Loucy (cell line): ENCODE data around the gene SH3BP5.

ENCODE experiments used
- H2AFZ ChIP-seq: fragments of 200-600 bp; sonication (generic); 2 replicates; pipeline ENCODE4 v1.6.0; 2016; ENCODE audit warnings: antibody characterized with exemption, mild to moderate bottlenecking, low read length, moderate library complexity
- H3F3A ChIP-seq: fragments of 200-600 bp; 2 replicates; pipeline ENCODE4 v1.6.0; 2016; ENCODE audit warnings: antibody characterized with exemption, low read depth, mild to moderate bottlenecking
- H3K27me3 ChIP-seq: fragments of 200-600 bp; sonication (generic); 2 replicates; pipeline ENCODE4 v1.6.1; 2014; ENCODE audit warnings: low read length, mild to moderate bottlenecking; ENCODE audit not compliant: insufficient read depth, poor library complexity, severe bottlenecking
- H3K36me3 ChIP-seq: fragments of 200-600 bp; sonication (generic); 2 replicates; pipeline ENCODE4 v1.6.1; 2016; ENCODE audit warnings: low read length; ENCODE audit not compliant: insufficient read depth
- H3K4me1 ChIP-seq: fragments of 200-600 bp; sonication (generic); 2 replicates; pipeline ENCODE4 v1.5.1; 2014; ENCODE audit warnings: low read length, mild to moderate bottlenecking; ENCODE audit not compliant: insufficient read depth, poor library complexity, severe bottlenecking
- H3K4me2 ChIP-seq: fragments of 200-600 bp; sonication (generic); 2 replicates; pipeline ENCODE4 v1.6.0; 2014; ENCODE audit warnings: antibody characterized with exemption, low read length, low read depth, mild to moderate bottlenecking; ENCODE audit not compliant: poor library complexity, severe bottlenecking
- H3K4me3 ChIP-seq: fragments of 200-600 bp; sonication (generic); 2 replicates; pipeline ENCODE4 v1.5.1; 2014; ENCODE audit warnings: low read length, mild to moderate bottlenecking, mixed read lengths; ENCODE audit not compliant: poor library complexity, severe bottlenecking
- H3K79me2 ChIP-seq: fragments of 200-600 bp; sonication (generic); 2 replicates; pipeline ENCODE4 v1.6.1; 2014; ENCODE audit warnings: low read length; ENCODE audit not compliant: insufficient read depth
- H3K9ac ChIP-seq: fragments of 200-600 bp; sonication (generic); 2 replicates; pipeline ENCODE4 v1.6.0; 2014; ENCODE audit warnings: mild to moderate bottlenecking, low read depth, low read length, moderate library complexity; ENCODE audit not compliant: poor library complexity, severe bottlenecking
- H3K9me2 ChIP-seq: fragments of 200-600 bp; sonication (generic); replicated peaks from 2 replicates; pipeline ENCODE4 v1.6.1; 2016; ENCODE audit warnings: low read depth, low read length, mixed read lengths
- H3K9me3 ChIP-seq: fragments of 200-600 bp; sonication (generic); 2 replicates; pipeline ENCODE4 v1.6.1; 2014; ENCODE audit warnings: mild to moderate bottlenecking, antibody characterized with exemption, low read length, low read depth; ENCODE audit not compliant: insufficient read depth
- H4K20me1 ChIP-seq: fragments of 200-600 bp; sonication (generic); 2 replicates; pipeline ENCODE4 v1.6.0; 2014; ENCODE audit warnings: antibody characterized with exemption, low read length, mild to moderate bottlenecking; ENCODE audit not compliant: insufficient read depth, poor library complexity, severe bottlenecking
- CTCF ChIP-seq: fragments of 200-600 bp; sonication (generic); conservative IDR thresholded peaks from 2 replicates; pipeline ENCODE4 v1.5.1; 2014; ENCODE audit warnings: mild to moderate bottlenecking, antibody characterized with exemption, low read length
- EZH2phosphoT487 ChIP-seq: fragments of 200-600 bp; IDR thresholded peaks from 2 replicates; pipeline ENCODE4 v1.6.1; 2018; ENCODE audit warnings: antibody characterized with exemption, mild to moderate bottlenecking, moderate library complexity, borderline replicate concordance

SH3BP5 gene

GRCh38 chr3:15286022-15286421, 46.4 kb downstream of the SH3BP5 start:
- H3K36me3 ChIP-seq: no peaks in the 10 kb centered on the region
- TF ChIP-seq EZH2phosphoT487 (no peak), CTCF (no peak)
- H3K9me2 ChIP-seq: no peaks in the 10 kb centered on the region
- H3K9me3 ChIP-seq: no peaks in the 10 kb centered on the region
- no peak overlapping the region for H3K4me2 ChIP-seq
- H4K20me1 ChIP-seq: peaks cover 1% of the 10 kb centered on the region
- peaks cover 27% of the 10 kb centered on the region for H3K4me1 ChIP-seq
- H3K27me3 ChIP-seq: no peaks in the 10 kb centered on the region
- H3K79me2 ChIP-seq: peaks cover 64% of the 10 kb centered on the region
- no peak overlapping the region for H3K4me3 ChIP-seq
- H3K9ac ChIP-seq: no peak overlapping the region
- H2AFZ ChIP-seq: no peak overlapping the region
- H3F3A ChIP-seq: 0 out of 2 replicates have a peak, but pooled peaks cover under 1% of the 10 kb centered on the region

GRCh38 chr3:15284121-15284889, 48.1 kb downstream of the SH3BP5 start:
- Histone ChIP-seq H3K9ac (no peak overlapping the region), H2AFZ (no peak overlapping the region), H3K4me1 (peaks cover 25% of the 10 kb centered on the region), H3K27me3 (no peaks in the 10 kb centered on the region), H3K36me3 (no peaks in the 10 kb centered on the region), H3F3A (no peaks in the 10 kb centered on the region), H3K9me3 (no peaks in the 10 kb centered on the region), H4K20me1 (no peaks in the 10 kb centered on the region), H3K4me3 (no peak overlapping the region), H3K4me2 (no peak overlapping the region), H3K9me2 (no peaks in the 10 kb centered on the region), H3K79me2 (peaks cover 56% of the 10 kb centered on the region; the same call in 1 of the 2 replicates)
- TF ChIP-seq EZH2phosphoT487 (no peak), CTCF (no peak)

GRCh38 chr3:15283702-15284101, 48.7 kb downstream of the SH3BP5 start:
- Histone ChIP-seq H3K79me2 (peaks cover 50% of the 10 kb centered on the region; the same call in 1 of the 2 replicates), H3K4me2 (no peak overlapping the region), H4K20me1 (no peaks in the 10 kb centered on the region), H3K9me3 (no peaks in the 10 kb centered on the region), H3K4me3 (no peak overlapping the region), H2AFZ (no peak overlapping the region), H3K36me3 (no peaks in the 10 kb centered on the region), H3K27me3 (no peaks in the 10 kb centered on the region), H3K9ac (no peak overlapping the region), H3K9me2 (no peaks in the 10 kb centered on the region), H3K4me1 (peaks cover 25% of the 10 kb centered on the region), H3F3A (no peaks in the 10 kb centered on the region)
- TF ChIP-seq CTCF: no peak
- no peak for TF ChIP-seq EZH2phosphoT487
